Thyroid gland (tissue), 4 donors: Measurements from ENCODE around the gene KRT20.

Experiments used
- CTCF ChIP-seq, 6 experiments: fragments of 200-600 bp in 3 of 6; fragments of 450-650 bp in 3 of 6; sonication (generic) in 3 of 6; IDR thresholded peaks; one replicate each; pipeline ENCODE4 v1.5.1; 2016 to 2019; ENCODE audit warnings: antibody characterized with exemption in 6 of 6, mild to moderate bottlenecking in 2 of 6, inconsistent platforms in 1 of 6, moderate library complexity in 1 of 6
- POLR2A ChIP-seq, 2 donors: fragments of 450-650 bp; IDR thresholded peaks; one replicate each; pipeline ENCODE4 v1.6.1; 2017; ENCODE audit warnings: antibody characterized with exemption in 2 of 2, mild to moderate bottlenecking in 2 of 2, moderate library complexity in 1 of 2

DNA sequence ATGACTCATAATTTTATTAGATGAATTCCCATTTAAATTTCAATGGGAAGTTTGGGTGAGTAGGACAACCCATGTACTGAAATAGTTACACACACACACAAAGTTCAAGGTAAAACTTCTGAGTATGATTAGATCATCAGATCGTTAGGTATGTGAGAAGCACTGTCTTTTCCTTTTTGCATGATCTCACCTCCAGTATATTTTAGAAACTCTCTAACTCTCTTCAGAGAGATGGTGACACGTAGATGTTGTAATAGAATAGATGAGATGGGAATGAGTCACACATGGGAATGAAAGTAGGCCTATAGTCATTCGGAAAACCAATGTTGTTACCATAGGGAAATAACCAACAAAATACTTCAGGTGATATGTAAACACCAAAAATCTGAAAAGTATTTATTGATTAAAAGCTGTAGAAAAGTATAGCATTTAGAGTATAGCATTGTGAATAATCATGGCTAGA is 30.2 kb upstream of the KRT20 start:
- no peak for TF ChIP-seq POLR2A (IDR thresholded peaks at IDR 0.05)
- no peak for TF ChIP-seq CTCF (IDR thresholded peaks at IDR 0.05)
